Gastroesophageal sphincter (tissue), 4 donors: ENCODE results near the gene SMARCB1. TPM values are rescaled to one million over a fixed set of nuclear protein-coding genes. Genes with fewer than 3 reads are reported as not detected.

Experiments
- ATAC-seq: fragments of 150-250 bp; one replicate; pipeline ENCODE4 v1.9.1; 2016; ENCODE audit warnings: mild to moderate bottlenecking, moderate library complexity
- H3K27ac ChIP-seq, 4 donors: fragments of 200-600 bp; sonication (generic) in 3 of 4; 1 replicate in 3 of 4; 2 replicates in 1 of 4; pipeline ENCODE4 v1.5.1; 2016 to 2019
- H3K27me3 ChIP-seq: fragments of 200-600 bp; sonication (generic); one replicate; pipeline ENCODE4 v1.5.1; 2019
- H3K36me3 ChIP-seq, 2 donors: fragments of 200-600 bp; sonication (generic); one replicate each; pipeline ENCODE4 v1.5.1; 2019; ENCODE audit warnings: control low read depth in 1 of 2
- H3K4me1 ChIP-seq, 3 donors: fragments of 200-600 bp; sonication (generic); 1 replicate in 2 of 3; 2 replicates in 1 of 3; pipeline ENCODE4 v1.5.1; 2016 to 2019; ENCODE audit warnings: control low read depth in 2 of 3
- H3K4me3 ChIP-seq, 2 donors: fragments of 200-600 bp; sonication (generic); one replicate each; pipeline ENCODE4 v1.5.1; 2019; ENCODE audit warnings: mild to moderate bottlenecking in 1 of 2, moderate library complexity in 1 of 2
- H3K9me3 ChIP-seq, 3 donors: fragments of 200-600 bp; sonication (generic); one replicate each; pipeline ENCODE4 v1.5.1; 2017 to 2019; ENCODE audit warnings: control low read depth in 2 of 3
- CTCF ChIP-seq, 4 experiments: fragments of 200-600 bp in 2 of 4; fragments of 450-650 bp in 2 of 4; sonication (generic) in 1 of 4; IDR thresholded peaks; one replicate each; pipeline ENCODE4 v1.5.1; 2017 to 2019; ENCODE audit warnings: antibody characterized with exemption in 4 of 4, mild to moderate bottlenecking in 2 of 4, moderate library complexity in 2 of 4
- EP300 ChIP-seq: sonication (generic); formaldehyde crosslinking; IDR thresholded peaks from one replicate; pipeline ENCODE4 v1.6.1; 2017; ENCODE audit warnings: antibody characterized with exemption, mild to moderate bottlenecking
- POLR2A ChIP-seq, 2 donors: fragments of 450-650 bp; IDR thresholded peaks; one replicate each; pipeline ENCODE4 v1.6.1; 2017; ENCODE audit warnings: antibody characterized with exemption in 2 of 2, mild to moderate bottlenecking in 2 of 2, moderate library complexity in 1 of 2
- POLR2AphosphoS5 ChIP-seq: sonication (generic); formaldehyde crosslinking; IDR thresholded peaks from one replicate; pipeline ENCODE4 v1.6.1; 2017; ENCODE audit warnings: antibody characterized with exemption
- WGBS, 2 donors: methylation state at CpG; one replicate each; pipeline ENCODE4 v1.1.5; 2018; ENCODE audit warnings: low coverage in 1 of 2; 5-methylcytosine and 5-hydroxymethylcytosine counted together
- total RNA-seq, 4 donors: library from RNA; depleted of rRNA; stranded (reverse); fragments of >200 nt; gene quantifications; one replicate each; pipeline ENCODE4 v1.1.0, GENCODE V29; 2016

Gene SMARCB1
- total RNA-seq, 4 donors from 2014 or later, result 27.9 to 58.8 (median 32.7) TPM

DNA sequence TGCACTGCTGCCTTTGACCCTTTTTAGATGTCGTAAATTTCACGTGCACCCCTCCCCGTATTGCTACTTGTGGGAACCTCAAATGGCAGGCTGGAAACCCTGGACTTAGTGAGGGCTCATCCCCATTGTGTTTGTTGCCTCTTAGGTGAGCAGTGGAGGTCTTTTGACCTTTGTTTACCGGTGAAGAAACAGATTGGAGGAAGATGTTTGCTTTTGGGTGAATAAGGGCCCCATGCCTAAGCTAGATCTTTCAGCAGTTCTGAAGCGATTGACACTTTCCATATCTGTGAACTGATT lies 782 bp downstream of the SMARCB1 start:
- peaks cover 0 to 13% of the 10 kb centered on the region in 2 donors for H3K36me3 ChIP-seq
- peaks cover 0 to 64% (median 11%) of the 10 kb centered on the region in 3 donors for H3K4me1 ChIP-seq
- H3K9me3 ChIP-seq, result no peaks in the 10 kb centered on the region
- peak overlapping the region; percentile 54 to 97 for H3K4me3 ChIP-seq
- peak overlapping the region in 3 of 4 donors; percentile 96 to 100 (median 99) for H3K27ac ChIP-seq
- ATAC-seq, result no peak
- TF ChIP-seq EP300, result no peak
- TF ChIP-seq POLR2A (IDR thresholded peaks at IDR 0.05), result no peak
- TF ChIP-seq POLR2AphosphoS5, result no peak
- TF ChIP-seq CTCF (IDR thresholded peaks at IDR 0.05), result no peak
- 0% methylated on average over 3 of the region's 5 CpGs; no CpG with 5 or more reads in 1 of the 2 donors for WGBS, 2 donors
- no peaks in the 10 kb centered on the region for H3K27me3 ChIP-seq

DNA sequence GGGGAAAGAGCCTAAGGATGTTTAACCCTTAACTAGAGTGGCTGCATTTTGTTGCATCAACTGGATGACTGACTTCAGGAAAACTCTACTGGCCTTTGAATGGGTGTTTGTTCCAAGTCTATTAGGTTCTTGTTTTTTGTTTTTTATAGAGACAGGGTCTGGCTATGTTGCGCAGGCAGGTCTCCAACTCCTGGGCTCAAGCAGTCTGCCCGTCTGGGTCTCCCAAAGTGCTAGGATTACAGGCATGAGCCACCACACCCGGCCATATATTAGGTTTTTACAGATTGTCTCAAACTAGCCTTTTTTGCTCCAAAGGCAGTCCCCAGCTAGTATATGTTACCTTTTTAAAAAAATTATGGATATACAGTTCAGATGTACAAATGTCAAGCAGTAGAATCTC lies 1.1 kb downstream of the SMARCB1 start:
- Histone ChIP-seq H3K36me3 (peaks cover 0 to 17% of the 10 kb centered on the region in 2 donors), H3K9me3 (no peaks in the 10 kb centered on the region), H3K27ac (peak overlapping the region in 3 of 4 donors; percentile 96 to 100 (median 99)), H3K4me3 (peak overlapping the region; percentile 54 to 97), H3K27me3 (no peaks in the 10 kb centered on the region), H3K4me1 (peaks cover 0 to 64% (median 11%) of the 10 kb centered on the region in 3 donors)
- no peak for TF ChIP-seq POLR2AphosphoS5
- no peak for TF ChIP-seq POLR2A (IDR thresholded peaks at IDR 0.05)
- TF ChIP-seq EP300, result no peak
- no peak for TF ChIP-seq CTCF (IDR thresholded peaks at IDR 0.05)
- WGBS, 2 donors, result 31 to 42% methylated on average over 2 to 3 of the region's 3 CpGs
- ATAC-seq, result no peak

DNA sequence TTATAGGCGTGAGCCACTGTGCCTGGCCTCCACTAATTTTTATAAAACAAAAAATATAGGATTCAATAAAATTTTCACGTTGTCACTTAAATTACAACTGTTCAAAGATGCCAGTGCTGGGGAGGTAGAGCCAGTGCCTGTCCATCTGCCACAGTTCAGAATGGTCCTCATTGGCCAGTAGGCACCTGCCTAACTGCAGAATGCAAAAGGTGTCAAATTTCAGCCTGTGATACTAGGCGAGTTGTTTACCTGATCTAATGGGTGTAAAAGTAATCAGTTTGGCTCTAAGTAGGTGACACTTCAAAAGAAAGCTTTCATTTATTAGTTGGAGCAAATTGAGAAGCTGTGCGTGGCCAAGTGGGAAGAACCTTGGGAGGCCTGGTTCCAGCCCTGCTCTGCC lies 2.4 kb downstream of the SMARCB1 start:
- H3K27ac ChIP-seq, result peak overlapping the region in 2 of 4 donors; percentile 1 to 28
- WGBS, 2 donors, result 59 to 66% methylated on average over 4 of the region's 4 CpGs
- no peak overlapping the region for H3K4me3 ChIP-seq
- ATAC-seq, result no peak
- H3K27me3 ChIP-seq, result no peaks in the 10 kb centered on the region
- TF ChIP-seq POLR2A (IDR thresholded peaks at IDR 0.05) (no peak), EP300 (no peak), CTCF (IDR thresholded peaks at IDR 0.05) (no peak), POLR2AphosphoS5 (no peak)
- H3K4me1 ChIP-seq, result peaks cover 0 to 64% (median 11%) of the 10 kb centered on the region in 3 donors
- peaks cover 0 to 29% of the 10 kb centered on the region in 2 donors for H3K36me3 ChIP-seq
- no peaks in the 10 kb centered on the region for H3K9me3 ChIP-seq

- Histone ChIP-seq H3K9me3 (no peaks in the 10 kb centered on the region), H3K4me1 (peaks cover 0 to 64% (median 11%) of the 10 kb centered on the region in 3 donors), H3K36me3 (peaks cover 0 to 34% of the 10 kb centered on the region in 2 donors), H3K27me3 (no peaks in the 10 kb centered on the region), H3K27ac (peak overlapping the region in 2 of 4 donors; percentile 1 to 28), H3K4me3 (no peak overlapping the region)
- TF ChIP-seq POLR2AphosphoS5 (no peak), POLR2A (IDR thresholded peaks at IDR 0.05) (no peak), EP300 (no peak), CTCF (IDR thresholded peaks at IDR 0.05) (no peak)
- WGBS, 2 donors, result 82 to 90% methylated on average over 3 of the region's 4 CpGs
- ATAC-seq, result no peak
Observed at GRCh38 chr22:23789638-23790037, 2.9 kb downstream of the SMARCB1 start.
